Liver (tissue), 2 donors: ENCODE measurements around the gene BEST4.

ENCODE experiments used
- CTCF ChIP-seq: fragments of 150-350 bp; IDR thresholded peaks from 2 replicates; pipeline ENCODE4 v1.5.1; 2017; ENCODE audit warnings: improper control_type of control experiment, low read depth, low read length; ENCODE audit not compliant: missing input control
- ZBTB33 ChIP-seq: IDR thresholded peaks from 2 replicates; pipeline ENCODE4 v1.6.1; 2016; ENCODE audit warnings: antibody characterized with exemption
- donor health status: healthy.

- no peak for TF ChIP-seq CTCF
- no peak for TF ChIP-seq ZBTB33
Measured at GRCh38 chr1:44786841-44787426, 1.0 kb downstream of the BEST4 start.
